HepG2 (cell line): ENCODE data around the gene DNM1. TPM values are rescaled to one million over a fixed set of nuclear protein-coding genes. Genes with fewer than 3 reads are reported as not detected.

Experiments used
- ATAC-seq: fragments of 200-7000 bp; cut with Tn5 transposase; 3 replicates; pipeline ENCODE4 v1.9.1; 2020; ENCODE audit warnings: mild to moderate bottlenecking, moderate library complexity
- BruUV-seq: library from RNA; stranded (reverse); fragments of 400-500 nt; replicated peaks from 2 replicates; lab custom pipeline; 2021; lab: Mats Ljungman, UMichigan
- CTCF ChIA-PET: fragments of 300-600 bp; formaldehyde crosslinking; extraction: SDS; loops from one replicate; lab custom pipeline; 2021; ENCODE audit warnings: low total read pairs, inconsistent platforms, low intra/inter-chr PET ratio; lab: Yijun Ruan, JAX
- POLR2A ChIA-PET: fragments of 350-600 bp; sonication (Branson Sonifier 250); formaldehyde crosslinking; loops from one replicate; lab custom pipeline; 2020; ENCODE audit warnings: antibody characterized with exemption, inconsistent platforms; lab: Yijun Ruan, JAX
- DNase-seq: peaks from one replicate; pipeline ENCODE4 v3.0.0-alpha.2; 2015; ENCODE audit warnings: low spot score
- FAIRE-seq: peaks from 3 replicates; lab custom pipeline; 2011; peaks lifted over from hg19 to GRCh38; lab: Jason Lieb, UNC
- H2AFZ ChIP-seq: one replicate; pipeline ENCODE4 v1.6.1; 2011; ENCODE audit warnings: low read length, inconsistent platforms
- H3K27ac ChIP-seq: fragments of 300-600 bp; 3 replicates; pipeline ENCODE4 v1.8.0; 2011; ENCODE audit warnings: mixed run types, mild to moderate bottlenecking, mixed read lengths, low read length, inconsistent platforms; ENCODE audit not compliant: insufficient read depth; ENCODE audit errors: extremely low read length
- H3K27me3 ChIP-seq, 2 experiments: fragments of 200-600 bp in 1 of 2; 2 replicates in 1 of 2; 3 replicates in 1 of 2; pipeline versions ENCODE4 v1.6.0 to v1.8.0; 2011; ENCODE audit warnings: low read length in 2 of 2, mild to moderate bottlenecking in 2 of 2, moderate library complexity in 2 of 2, inconsistent platforms in 1 of 2; ENCODE audit not compliant: insufficient read depth in 2 of 2, control insufficient read depth in 1 of 2
- H3K36me3 ChIP-seq, 2 experiments: fragments of 200-600 bp in 1 of 2; replicated peaks in 1 of 2; 2 replicates in 1 of 2; 3 replicates in 1 of 2; pipeline versions ENCODE4 v1.5.1 to v1.8.0; 2011; ENCODE audit warnings: low read length in 2 of 2, inconsistent platforms in 1 of 2; ENCODE audit not compliant: insufficient read depth in 2 of 2, control insufficient read depth in 1 of 2
- H3K4me1 ChIP-seq: 2 replicates; pipeline ENCODE4 v1.5.1; 2012; ENCODE audit warnings: low read length, inconsistent platforms; ENCODE audit not compliant: insufficient read depth
- H3K4me2 ChIP-seq: 2 replicates; pipeline ENCODE4 v1.6.0; 2011; ENCODE audit warnings: low read depth, low read length, inconsistent platforms
- H3K4me3 ChIP-seq, 3 experiments: fragments of 200-600 bp in 1 of 3; sonication (generic), shearing (Covaris generic) in 1 of 3; replicated peaks in 1 of 3; 2 replicates each; pipeline ENCODE4 v1.5.1; 2011 to 2016; ENCODE audit warnings: low read length in 3 of 3, inconsistent platforms in 2 of 3, low read depth in 2 of 3, mild to moderate bottlenecking in 2 of 3, control low read depth in 1 of 3, mixed read lengths in 1 of 3; ENCODE audit not compliant: insufficient read depth in 1 of 3
- H3K79me2 ChIP-seq: one replicate; pipeline ENCODE4 v1.6.1; 2011; ENCODE audit warnings: low read length, inconsistent platforms; ENCODE audit not compliant: insufficient read depth
- H3K9ac ChIP-seq: 2 replicates; pipeline ENCODE4 v1.6.0; 2011; ENCODE audit warnings: mild to moderate bottlenecking, low read depth, low read length, inconsistent platforms; ENCODE audit not compliant: insufficient read depth
- H3K9me3 ChIP-seq: 2 replicates; pipeline ENCODE4 v1.5.1; 2012; ENCODE audit warnings: mild to moderate bottlenecking, low read length
- H4K20me1 ChIP-seq: 2 replicates; pipeline ENCODE4 v1.6.0; 2011; ENCODE audit warnings: inconsistent platforms, mild to moderate bottlenecking, low read length, moderate library complexity; ENCODE audit not compliant: insufficient read depth
- EEA1 ChIP-seq: sonication (generic); formaldehyde crosslinking; IDR thresholded peaks from 2 replicates; pipeline ENCODE4 v1.5.1; 2020; ENCODE audit warnings: mild to moderate bottlenecking, missing genetic modification reagents, borderline replicate concordance
- ETV5 ChIP-seq: IDR thresholded peaks from 2 replicates; pipeline ENCODE4 v1.6.1; 2018; ENCODE audit warnings: missing biosample characterization, missing genetic modification reagents, inconsistent platforms, borderline replicate concordance
- GPN1 ChIP-seq: sonication (generic); formaldehyde crosslinking; IDR thresholded peaks from 2 replicates; pipeline ENCODE4 v1.5.1; 2020; ENCODE audit warnings: missing genetic modification reagents, borderline replicate concordance
- MAFF ChIP-seq: IDR thresholded peaks from 2 replicates; pipeline ENCODE4 v1.6.1; 2011; ENCODE audit warnings: low read depth, low read length, improper control_type of control experiment
- MIER2 ChIP-seq: IDR thresholded peaks from 2 replicates; pipeline ENCODE4 v1.6.1; 2016; ENCODE audit warnings: missing biosample characterization, missing genetic modification reagents
- RCOR2 ChIP-seq: IDR thresholded peaks from 2 replicates; pipeline ENCODE4 v1.6.1; 2016; ENCODE audit warnings: missing biosample characterization, missing genetic modification reagents
- REXO4 ChIP-seq: sonication (generic); formaldehyde crosslinking; IDR thresholded peaks from 2 replicates; pipeline ENCODE4 v1.8.0; 2022; ENCODE audit warnings: missing genetic modification reagents, mild to moderate bottlenecking, borderline replicate concordance
- ZFP36 ChIP-seq: fragments of 150-350 bp; IDR thresholded peaks from 2 replicates; pipeline ENCODE4 v1.6.1; 2018; ENCODE audit warnings: borderline replicate concordance, low read length, low read depth; ENCODE audit not compliant: partially characterized antibody
- ZNF709 ChIP-seq: sonication (generic); formaldehyde crosslinking; IDR thresholded peaks from 2 replicates; pipeline ENCODE4 v1.5.0; 2020; ENCODE audit warnings: mild to moderate bottlenecking, missing genetic modification reagents
- ZNF772 ChIP-seq: sonication (generic); formaldehyde crosslinking; IDR thresholded peaks from 2 replicates; pipeline ENCODE4 v1.5.0; 2020; ENCODE audit warnings: mild to moderate bottlenecking, missing genetic modification reagents
- ZNF883 ChIP-seq: sonication (generic); formaldehyde crosslinking; IDR thresholded peaks from 2 replicates; pipeline ENCODE4 v1.5.1; 2020; ENCODE audit warnings: mild to moderate bottlenecking, missing genetic modification reagents; ENCODE audit errors: not compliant biosample characterization
- WGBS: methylation state at CpG from one replicate; pipeline ENCODE4 v1.1.6; 2017; ENCODE audit warnings: low lambda C conversion rate; 5-methylcytosine and 5-hydroxymethylcytosine counted together
- in situ Hi-C: cut with HindIII; loops from 2 replicates; pipeline ENCODE4 v1.10.0; 2017; ENCODE audit warnings: low pct_unique_long_range_greater_than_20kb; ENCODE audit not compliant: extremely low pct_ligation_motif_present
- intact Hi-C: fragments of 100-400 bp; cut with micrococcal nuclease; formaldehyde crosslinking; loops from one replicate; pipeline ENCODE4 v1.10.0; 2022; ENCODE audit not compliant: unreplicated experiment
- polyA plus RNA-seq, 8 experiments: library from polyadenylated mRNA; depleted of rRNA in 3 of 8; stranded (reverse) in 7 of 8; unstranded in 1 of 8; fragments of >200 nt; fragmentation: Illumina TruSeq in 4 of 8; extraction: Trizol in 4 of 8; gene quantifications; 2 replicates each; pipeline versions ENCODE4 v1.2.1 to v1.2.3, GENCODE V29; 2011 to 2016; ENCODE audit warnings: low read depth in 4 of 8, missing spikeins in 1 of 8, mixed read lengths in 1 of 8; ENCODE audit not compliant: insufficient read depth in 1 of 8
- total RNA-seq, 5 experiments: library from RNA; depleted of rRNA; stranded (reverse); fragments of >200 nt; fragmentation: Illumina TruSeq; extraction: Trizol; gene quantifications; 2 replicates each; pipeline ENCODE4 v1.2.3, GENCODE V29; 2016; ENCODE audit warnings: low read depth in 1 of 5
- TF ChIP-seq, protein P1 (sequence below): sonication (generic); formaldehyde crosslinking; IDR thresholded peaks from 2 replicates; pipeline ENCODE4 v1.5.0; 2020; ENCODE audit warnings: missing genetic modification reagents
- TF ChIP-seq, protein P2 (sequence below): sonication (generic); formaldehyde crosslinking; IDR thresholded peaks from 2 replicates; pipeline ENCODE4 v1.5.0; 2020; ENCODE audit warnings: mild to moderate bottlenecking, missing genetic modification reagents, moderate library complexity
- TF ChIP-seq, protein P3 (sequence below): fragments of 450-650 bp; IDR thresholded peaks from 2 replicates; pipeline ENCODE4 v1.6.1; 2017; ENCODE audit warnings: mild to moderate bottlenecking
- TF ChIP-seq, protein P4 (sequence below): sonication (generic); formaldehyde crosslinking; IDR thresholded peaks from 2 replicates; pipeline ENCODE4 v1.4.0; 2020; ENCODE audit warnings: missing genetic modification reagents
- TF ChIP-seq, protein P5 (sequence below): sonication (generic); formaldehyde crosslinking; IDR thresholded peaks from 2 replicates; pipeline ENCODE4 v1.8.0; 2022; ENCODE audit warnings: mild to moderate bottlenecking, missing genetic modification reagents, borderline replicate concordance

DNM1 gene
- total and polyA plus RNA-seq, 2 of the 13 experiments (the other 11 are each of a cell fraction or from before 2014, with no cell fraction given), result 0.13 to 0.58 TPM

DNA sequence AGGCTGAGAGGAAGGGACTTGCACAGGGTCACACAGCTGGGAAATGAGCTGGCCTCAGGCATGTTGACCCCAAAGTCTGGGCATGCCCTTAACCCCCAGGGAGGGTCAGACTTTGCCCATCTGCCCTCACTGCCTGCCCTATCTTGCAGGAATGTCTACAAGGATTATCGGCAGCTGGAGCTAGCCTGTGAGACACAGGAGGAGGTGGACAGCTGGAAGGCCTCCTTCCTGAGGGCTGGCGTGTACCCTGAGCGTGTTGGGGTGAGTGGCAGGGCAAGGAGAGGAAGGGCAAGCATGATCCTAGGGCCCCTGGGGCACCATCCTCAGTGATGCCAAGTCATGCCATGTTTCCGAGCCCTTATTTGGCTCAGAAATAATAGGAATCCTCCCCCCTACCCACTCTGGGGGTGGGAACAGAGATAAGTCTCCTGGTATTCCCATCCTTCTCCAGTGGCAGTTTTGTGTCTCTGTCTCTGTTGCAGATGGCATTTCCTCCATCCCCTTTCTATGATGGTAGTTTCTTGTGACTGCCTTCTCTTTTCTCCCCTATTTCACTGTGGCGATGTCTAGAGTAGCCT, 44.1 kb downstream of the DNM1 start:
- Histone ChIP-seq H3K9ac (no peak overlapping the region), H4K20me1 (no peaks in the 10 kb centered on the region), H3K36me3 (no peaks in the 10 kb centered on the region), H3K27me3 (no peaks in the 10 kb centered on the region; a peak in 1 of 5 replicates), H3K79me2 (no peaks in the 10 kb centered on the region), H3K4me1 (peaks cover 50% of the 10 kb centered on the region), H2AFZ (no peak overlapping the region), H3K4me2 (no peak overlapping the region), H3K27ac (no peak overlapping the region), H3K4me3 (no peak overlapping the region), H3K9me3 (no peaks in the 10 kb centered on the region)
- 71% methylated on average over 5 of the region's 5 CpGs for WGBS
- no TSS peak for BruUV-seq
- POLR2A ChIA-PET, result interaction anchor here (0.8 kb wide), 1 partner anchor 63 kb away, joined by 3 read pairs; no protein-coding TSS in a partner anchor
- TF ChIP-seq ZFP36, result no peak
- TF ChIP-seq, protein P1, sequence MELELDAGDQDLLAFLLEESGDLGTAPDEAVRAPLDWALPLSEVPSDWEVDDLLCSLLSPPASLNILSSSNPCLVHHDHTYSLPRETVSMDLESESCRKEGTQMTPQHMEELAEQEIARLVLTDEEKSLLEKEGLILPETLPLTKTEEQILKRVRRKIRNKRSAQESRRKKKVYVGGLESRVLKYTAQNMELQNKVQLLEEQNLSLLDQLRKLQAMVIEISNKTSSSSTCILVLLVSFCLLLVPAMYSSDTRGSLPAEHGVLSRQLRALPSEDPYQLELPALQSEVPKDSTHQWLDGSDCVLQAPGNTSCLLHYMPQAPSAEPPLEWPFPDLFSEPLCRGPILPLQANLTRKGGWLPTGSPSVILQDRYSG, result no peak
- no peak for TF ChIP-seq REXO4 (CRISPR knock-in tag)
- TF ChIP-seq, protein P2, sequence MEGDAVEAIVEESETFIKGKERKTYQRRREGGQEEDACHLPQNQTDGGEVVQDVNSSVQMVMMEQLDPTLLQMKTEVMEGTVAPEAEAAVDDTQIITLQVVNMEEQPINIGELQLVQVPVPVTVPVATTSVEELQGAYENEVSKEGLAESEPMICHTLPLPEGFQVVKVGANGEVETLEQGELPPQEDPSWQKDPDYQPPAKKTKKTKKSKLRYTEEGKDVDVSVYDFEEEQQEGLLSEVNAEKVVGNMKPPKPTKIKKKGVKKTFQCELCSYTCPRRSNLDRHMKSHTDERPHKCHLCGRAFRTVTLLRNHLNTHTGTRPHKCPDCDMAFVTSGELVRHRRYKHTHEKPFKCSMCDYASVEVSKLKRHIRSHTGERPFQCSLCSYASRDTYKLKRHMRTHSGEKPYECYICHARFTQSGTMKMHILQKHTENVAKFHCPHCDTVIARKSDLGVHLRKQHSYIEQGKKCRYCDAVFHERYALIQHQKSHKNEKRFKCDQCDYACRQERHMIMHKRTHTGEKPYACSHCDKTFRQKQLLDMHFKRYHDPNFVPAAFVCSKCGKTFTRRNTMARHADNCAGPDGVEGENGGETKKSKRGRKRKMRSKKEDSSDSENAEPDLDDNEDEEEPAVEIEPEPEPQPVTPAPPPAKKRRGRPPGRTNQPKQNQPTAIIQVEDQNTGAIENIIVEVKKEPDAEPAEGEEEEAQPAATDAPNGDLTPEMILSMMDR, result no peak
- TF ChIP-seq GPN1 (CRISPR knock-in tag), result no peak
- TF ChIP-seq MIER2, result no peak
- TF ChIP-seq RCOR2 (CRISPR knock-in tag), result no peak
- TF ChIP-seq ZNF883 (CRISPR knock-in tag), result no peak
- TF ChIP-seq, protein P3, sequence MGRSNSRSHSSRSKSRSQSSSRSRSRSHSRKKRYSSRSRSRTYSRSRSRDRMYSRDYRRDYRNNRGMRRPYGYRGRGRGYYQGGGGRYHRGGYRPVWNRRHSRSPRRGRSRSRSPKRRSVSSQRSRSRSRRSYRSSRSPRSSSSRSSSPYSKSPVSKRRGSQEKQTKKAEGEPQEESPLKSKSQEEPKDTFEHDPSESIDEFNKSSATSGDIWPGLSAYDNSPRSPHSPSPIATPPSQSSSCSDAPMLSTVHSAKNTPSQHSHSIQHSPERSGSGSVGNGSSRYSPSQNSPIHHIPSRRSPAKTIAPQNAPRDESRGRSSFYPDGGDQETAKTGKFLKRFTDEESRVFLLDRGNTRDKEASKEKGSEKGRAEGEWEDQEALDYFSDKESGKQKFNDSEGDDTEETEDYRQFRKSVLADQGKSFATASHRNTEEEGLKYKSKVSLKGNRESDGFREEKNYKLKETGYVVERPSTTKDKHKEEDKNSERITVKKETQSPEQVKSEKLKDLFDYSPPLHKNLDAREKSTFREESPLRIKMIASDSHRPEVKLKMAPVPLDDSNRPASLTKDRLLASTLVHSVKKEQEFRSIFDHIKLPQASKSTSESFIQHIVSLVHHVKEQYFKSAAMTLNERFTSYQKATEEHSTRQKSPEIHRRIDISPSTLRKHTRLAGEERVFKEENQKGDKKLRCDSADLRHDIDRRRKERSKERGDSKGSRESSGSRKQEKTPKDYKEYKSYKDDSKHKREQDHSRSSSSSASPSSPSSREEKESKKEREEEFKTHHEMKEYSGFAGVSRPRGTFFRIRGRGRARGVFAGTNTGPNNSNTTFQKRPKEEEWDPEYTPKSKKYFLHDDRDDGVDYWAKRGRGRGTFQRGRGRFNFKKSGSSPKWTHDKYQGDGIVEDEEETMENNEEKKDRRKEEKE, result no peak
- no peak for TF ChIP-seq ZNF709 (CRISPR knock-in tag)
- TF ChIP-seq, protein P4, sequence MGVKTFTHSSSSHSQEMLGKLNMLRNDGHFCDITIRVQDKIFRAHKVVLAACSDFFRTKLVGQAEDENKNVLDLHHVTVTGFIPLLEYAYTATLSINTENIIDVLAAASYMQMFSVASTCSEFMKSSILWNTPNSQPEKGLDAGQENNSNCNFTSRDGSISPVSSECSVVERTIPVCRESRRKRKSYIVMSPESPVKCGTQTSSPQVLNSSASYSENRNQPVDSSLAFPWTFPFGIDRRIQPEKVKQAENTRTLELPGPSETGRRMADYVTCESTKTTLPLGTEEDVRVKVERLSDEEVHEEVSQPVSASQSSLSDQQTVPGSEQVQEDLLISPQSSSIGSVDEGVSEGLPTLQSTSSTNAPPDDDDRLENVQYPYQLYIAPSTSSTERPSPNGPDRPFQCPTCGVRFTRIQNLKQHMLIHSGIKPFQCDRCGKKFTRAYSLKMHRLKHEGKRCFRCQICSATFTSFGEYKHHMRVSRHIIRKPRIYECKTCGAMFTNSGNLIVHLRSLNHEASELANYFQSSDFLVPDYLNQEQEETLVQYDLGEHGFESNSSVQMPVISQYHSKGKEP (CRISPR knock-in tag), result no peak
- TF ChIP-seq ZNF772 (CRISPR knock-in tag), result no peak
- no peak for TF ChIP-seq ETV5 (CRISPR knock-in tag)
- TF ChIP-seq, protein P5, sequence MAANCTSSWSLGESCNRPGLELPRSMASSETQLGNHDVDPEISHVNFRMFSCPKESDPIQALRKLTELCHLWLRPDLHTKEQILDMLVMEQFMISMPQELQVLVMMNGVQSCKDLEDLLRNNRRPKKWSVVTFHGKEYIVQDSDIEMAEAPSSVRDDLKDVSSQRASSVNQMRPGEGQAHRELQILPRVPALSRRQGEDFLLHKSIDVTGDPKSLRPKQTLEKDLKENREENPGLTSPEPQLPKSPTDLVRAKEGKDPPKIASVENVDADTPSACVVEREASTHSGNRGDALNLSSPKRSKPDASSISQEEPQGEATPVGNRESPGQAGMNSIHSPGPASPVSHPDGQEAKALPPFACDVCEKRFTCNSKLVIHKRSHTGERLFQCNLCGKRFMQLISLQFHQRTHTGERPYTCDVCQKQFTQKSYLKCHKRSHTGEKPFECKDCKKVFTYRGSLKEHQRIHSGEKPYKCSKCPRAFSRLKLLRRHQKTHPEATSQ (CRISPR knock-in tag), result no peak
- no peak for TF ChIP-seq MAFF
- TF ChIP-seq EEA1, result no peak
- CTCF ChIA-PET, result no interaction called here
- intact Hi-C loops, result no loop called here
- DNase-seq (no peak), FAIRE-seq (no peak), ATAC-seq (no peak)
- in situ Hi-C loops, result no loop called here
